ENCODE data around the gene URB1. TPM values are rescaled to one million over a fixed set of nuclear protein-coding genes. Genes with fewer than 3 reads are reported as not detected.

Gene URB1
- total RNA-seq, 1 experiment from 2014 or later: 17.1 TPM

DNA sequence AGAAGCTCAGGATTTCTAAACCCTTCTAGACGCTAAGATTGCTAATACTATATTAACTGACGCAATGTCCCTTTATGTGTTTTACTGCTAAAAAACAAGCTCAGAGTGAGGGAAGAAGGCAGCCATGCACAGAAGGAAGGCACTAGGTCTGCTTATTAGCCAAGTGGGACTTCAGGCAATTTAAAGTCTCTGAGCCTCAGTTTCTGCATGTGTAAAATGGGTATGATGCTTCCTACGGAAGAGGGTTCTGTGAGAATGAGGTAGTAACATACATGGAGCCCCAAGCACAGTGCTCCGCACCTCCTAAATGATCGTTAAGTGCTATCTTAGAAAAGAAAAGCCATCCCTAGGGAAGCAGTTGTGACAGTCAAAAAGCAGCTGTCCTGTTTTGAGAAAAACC lies 130.9 kb downstream of the URB1 start:
- no peaks in the 10 kb centered on the region for H3K36me3 Mint-ChIP-seq (ENCODE audit: insufficient read depth, unreplicated experiment)
- Histone ChIP-seq H3K4me1 (no peaks in the 10 kb centered on the region), H3K27me3 (replicated peaks; ENCODE audit: control insufficient read depth, insufficient read depth, low read length) (no peaks in the 10 kb centered on the region), H3K4me3 (ENCODE audit: low read depth, low read length) (no peak overlapping the region), H3K9me3 (no peaks in the 10 kb centered on the region), H3K36me3 (ENCODE audit: control insufficient read depth, insufficient read depth, low read length) (no peaks in the 10 kb centered on the region)
- TF ChIP-seq, protein P1, sequence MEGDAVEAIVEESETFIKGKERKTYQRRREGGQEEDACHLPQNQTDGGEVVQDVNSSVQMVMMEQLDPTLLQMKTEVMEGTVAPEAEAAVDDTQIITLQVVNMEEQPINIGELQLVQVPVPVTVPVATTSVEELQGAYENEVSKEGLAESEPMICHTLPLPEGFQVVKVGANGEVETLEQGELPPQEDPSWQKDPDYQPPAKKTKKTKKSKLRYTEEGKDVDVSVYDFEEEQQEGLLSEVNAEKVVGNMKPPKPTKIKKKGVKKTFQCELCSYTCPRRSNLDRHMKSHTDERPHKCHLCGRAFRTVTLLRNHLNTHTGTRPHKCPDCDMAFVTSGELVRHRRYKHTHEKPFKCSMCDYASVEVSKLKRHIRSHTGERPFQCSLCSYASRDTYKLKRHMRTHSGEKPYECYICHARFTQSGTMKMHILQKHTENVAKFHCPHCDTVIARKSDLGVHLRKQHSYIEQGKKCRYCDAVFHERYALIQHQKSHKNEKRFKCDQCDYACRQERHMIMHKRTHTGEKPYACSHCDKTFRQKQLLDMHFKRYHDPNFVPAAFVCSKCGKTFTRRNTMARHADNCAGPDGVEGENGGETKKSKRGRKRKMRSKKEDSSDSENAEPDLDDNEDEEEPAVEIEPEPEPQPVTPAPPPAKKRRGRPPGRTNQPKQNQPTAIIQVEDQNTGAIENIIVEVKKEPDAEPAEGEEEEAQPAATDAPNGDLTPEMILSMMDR (IDR thresholded peaks at IDR 0.05; ENCODE audit: insufficient read depth in 1 of 2, low read depth in 1 of 2, low read length in 1 of 2, severe bottlenecking in 1 of 2, unreplicated experiment in 1 of 2): no peak
- H3K27me3 Mint-ChIP-seq (ENCODE audit: insufficient read depth, unreplicated experiment): no peaks in the 10 kb centered on the region
- no TSS peak for BruUV-seq (replicated peaks)
- no peaks in the 10 kb centered on the region for H3K4me1 Mint-ChIP-seq (ENCODE audit: low read depth, unreplicated experiment)
- no peak overlapping the region for H3K4me3 Mint-ChIP-seq (ENCODE audit: unreplicated experiment)
- no peaks in the 10 kb centered on the region for H3K9me3 Mint-ChIP-seq (ENCODE audit: unreplicated experiment)
- no peak overlapping the region for H3K27ac Mint-ChIP-seq (ENCODE audit: unreplicated experiment)
- POLR2A ChIA-PET: no interaction called here
- intact Hi-C loops (cut with micrococcal nuclease; ENCODE audit: unreplicated experiment): no loop called here
- CTCF ChIA-PET: no interaction called here
- no peak for DNase-seq

Other genes with a start within 250 kb of the URB1 start
- gene MIS18A, start 114.0 kb downstream of the URB1 start, total RNA-seq (2022): 22.9 and 27.5 TPM in 2 replicates
- gene MRAP, start 94.2 kb downstream of the URB1 start, total RNA-seq (2022): not detected in 2 replicates
- gene EVA1C, start 19.7 kb upstream of the URB1 start, total RNA-seq (2022): not detected in 2 replicates
- gene TCP10L, start 192.5 kb upstream of the URB1 start, total RNA-seq (2022): 0.19 TPM in 1 of 2 replicates, not detected in the other
- 54.5 and 61.2 TPM in 2 replicates for gene CFAP298, start 219.4 kb upstream of the URB1 start, total RNA-seq (2022)